ENCODE results near the gene TOMM22. TPM values are rescaled to one million over a fixed set of nuclear protein-coding genes. Genes with fewer than 3 reads are reported as not detected.
"Not testable (repeated sequence)": the region's sequence is repeated elsewhere in the genome, so short reads cannot be mapped to it uniquely, and the experiment has no call there.

Gene TOMM22
- 44.8 to 54.1 TPM (median 47.7 TPM) in 3 replicates for total RNA-seq
- long read RNA-seq, transcript TOMM22-201 (4 exons, 2,040 nt), result major isoform, 34 of 36 reads
- long read RNA-seq, partial matches to known transcripts, result 0 of 36 reads
- long read RNA-seq, other reads (novel, unspliced or antisense), result 0 of 36 reads

GRCh38 chr22:38681582-38682335 lies at the start of gene TOMM22:
TSS of gene TOMM22 (plus strand) at chr22:38681957. CDS start at chr22:38681979, 22 bp downstream.
- peak; percentile 96 for DNase-seq (ENCODE audit: low spot score)
- H3K27ac Mint-ChIP-seq (ENCODE audit: unreplicated experiment), result peak within 1 kb of the TSS; percentile 98
- H3K4me3 Mint-ChIP-seq (ENCODE audit: unreplicated experiment), result peak within 1 kb of the TSS; percentile 99
- TF ChIP-seq CTCF (IDR thresholded peaks at IDR 0.05), result peak; percentile 82
- H3K4me1 Mint-ChIP-seq (ENCODE audit: low read depth), result peaks cover 25% of the 10 kb centered on the region
- peaks cover 6% of the 10 kb centered on the region for H3K36me3 Mint-ChIP-seq (ENCODE audit: low read depth)
- no peaks in the 10 kb centered on the region for H3K9me3 Mint-ChIP-seq (ENCODE audit: low read depth)
- no peaks in the 10 kb centered on the region for H3K27me3 Mint-ChIP-seq (ENCODE audit: low read depth)

- no peaks in the 10 kb centered on the region for H3K9me3 Mint-ChIP-seq (ENCODE audit: low read depth)
- H3K4me1 Mint-ChIP-seq (ENCODE audit: low read depth), result no peaks in the 10 kb centered on the region
- no peak for DNase-seq (ENCODE audit: low spot score)
- TF ChIP-seq CTCF (IDR thresholded peaks at IDR 0.05), result no peak
- peaks cover 25% of the 10 kb centered on the region for H3K36me3 Mint-ChIP-seq (ENCODE audit: low read depth)
- H3K27ac Mint-ChIP-seq (ENCODE audit: unreplicated experiment), result no peak overlapping the region
- H3K27me3 Mint-ChIP-seq (ENCODE audit: low read depth), result no peaks in the 10 kb centered on the region
- no peak overlapping the region for H3K4me3 Mint-ChIP-seq (ENCODE audit: unreplicated experiment)
These were observed 49.2 kb upstream of the TOMM22 start for GRCh38 chr22:38632528-38632927.

GRCh38 chr22:38638216-38638615 lies 43.5 kb upstream of the TOMM22 start:
- Mint-ChIP-seq H3K27ac (ENCODE audit: unreplicated experiment) (no peak overlapping the region), H3K36me3 (ENCODE audit: low read depth) (peaks cover 12% of the 10 kb centered on the region), H3K4me3 (ENCODE audit: unreplicated experiment) (no peak overlapping the region), H3K9me3 (ENCODE audit: low read depth) (no peaks in the 10 kb centered on the region), H3K4me1 (ENCODE audit: low read depth) (no peaks in the 10 kb centered on the region), H3K27me3 (ENCODE audit: low read depth) (no peaks in the 10 kb centered on the region)
- no peak for DNase-seq (ENCODE audit: low spot score)
- no peak for TF ChIP-seq CTCF (IDR thresholded peaks at IDR 0.05)

- DNase-seq (ENCODE audit: low spot score), result no peak
- H3K4me3 Mint-ChIP-seq (ENCODE audit: unreplicated experiment), result no peak overlapping the region
- H3K27ac Mint-ChIP-seq (ENCODE audit: unreplicated experiment), result no peak overlapping the region
- H3K36me3 Mint-ChIP-seq (ENCODE audit: low read depth), result peaks cover 12% of the 10 kb centered on the region
- H3K4me1 Mint-ChIP-seq (ENCODE audit: low read depth), result no peaks in the 10 kb centered on the region
- no peak for TF ChIP-seq CTCF (IDR thresholded peaks at IDR 0.05)
- H3K27me3 Mint-ChIP-seq (ENCODE audit: low read depth), result no peaks in the 10 kb centered on the region
- no peaks in the 10 kb centered on the region for H3K9me3 Mint-ChIP-seq (ENCODE audit: low read depth)
These were observed 43.0 kb upstream of the TOMM22 start for GRCh38 chr22:38638728-38639127.

- Mint-ChIP-seq H3K27me3 (ENCODE audit: low read depth) (no peaks in the 10 kb centered on the region), H3K9me3 (ENCODE audit: low read depth) (no peaks in the 10 kb centered on the region), H3K36me3 (ENCODE audit: low read depth) (peaks cover 6% of the 10 kb centered on the region), H3K4me1 (ENCODE audit: low read depth) (no peaks in the 10 kb centered on the region), H3K4me3 (ENCODE audit: unreplicated experiment) (no peak overlapping the region), H3K27ac (ENCODE audit: unreplicated experiment) (no peak overlapping the region)
- no peak for DNase-seq (ENCODE audit: low spot score)
- no peak for TF ChIP-seq CTCF (IDR thresholded peaks at IDR 0.05)
These were observed 40.2 kb upstream of the TOMM22 start for GRCh38 chr22:38641476-38642040.

GRCh38 chr22:38644245-38644644 lies 37.5 kb upstream of the TOMM22 start:
- not testable (repeated sequence) for H3K4me3 Mint-ChIP-seq (ENCODE audit: unreplicated experiment); H3K9me3 Mint-ChIP-seq (ENCODE audit: low read depth); H3K36me3 Mint-ChIP-seq (ENCODE audit: low read depth); H3K27ac Mint-ChIP-seq (ENCODE audit: unreplicated experiment); H3K27me3 Mint-ChIP-seq (ENCODE audit: low read depth); DNase-seq (ENCODE audit: low spot score); H3K4me1 Mint-ChIP-seq (ENCODE audit: low read depth)
